NCI-H2171 treated with DMSO at 0.1 percent for 48 hours (cell line): ENCODE results near the gene SYNGR3.
A peak's percentile ranks its signal among the peaks of the same experiment; 100 is the strongest.

Experiments
- DNase-seq: peaks from one replicate; lab custom pipeline; 2025; lab: John Stamatoyannopoulos, UW

Gene SYNGR3

DNA sequence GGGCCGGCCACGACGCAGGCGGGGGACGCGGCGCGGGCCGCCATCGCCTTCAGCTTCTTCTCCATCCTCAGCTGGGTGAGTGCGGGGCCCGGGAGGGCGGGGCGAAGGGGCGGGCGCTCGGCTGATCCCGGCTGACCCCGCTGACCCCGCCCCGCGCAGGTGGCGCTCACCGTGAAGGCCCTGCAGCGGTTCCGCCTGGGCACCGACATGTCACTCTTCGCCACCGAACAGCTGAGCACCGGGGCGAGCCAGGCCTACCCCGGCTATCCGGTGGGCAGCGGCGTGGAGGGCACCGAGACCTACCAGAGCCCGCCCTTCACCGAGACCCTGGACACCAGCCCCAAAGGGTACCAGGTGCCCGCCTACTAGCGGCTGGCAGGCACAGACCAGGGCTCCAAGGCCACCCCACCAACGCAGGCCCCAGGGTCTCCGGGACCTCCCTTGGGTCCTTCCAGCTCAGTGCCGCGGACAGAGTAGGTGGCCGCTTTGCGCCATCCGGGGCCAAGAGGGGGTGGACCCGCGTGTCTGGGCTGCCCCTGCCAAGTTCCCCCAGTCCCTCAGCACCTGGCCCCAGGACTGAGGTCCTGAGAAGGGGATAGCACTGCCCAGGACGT, 3.0 kb downstream of the SYNGR3 start:
- DNase-seq, result no peak

- no peak for DNase-seq
Observed at GRCh38 chr16:1993731-1994131, 4.0 kb downstream of the SYNGR3 start.

DNA sequence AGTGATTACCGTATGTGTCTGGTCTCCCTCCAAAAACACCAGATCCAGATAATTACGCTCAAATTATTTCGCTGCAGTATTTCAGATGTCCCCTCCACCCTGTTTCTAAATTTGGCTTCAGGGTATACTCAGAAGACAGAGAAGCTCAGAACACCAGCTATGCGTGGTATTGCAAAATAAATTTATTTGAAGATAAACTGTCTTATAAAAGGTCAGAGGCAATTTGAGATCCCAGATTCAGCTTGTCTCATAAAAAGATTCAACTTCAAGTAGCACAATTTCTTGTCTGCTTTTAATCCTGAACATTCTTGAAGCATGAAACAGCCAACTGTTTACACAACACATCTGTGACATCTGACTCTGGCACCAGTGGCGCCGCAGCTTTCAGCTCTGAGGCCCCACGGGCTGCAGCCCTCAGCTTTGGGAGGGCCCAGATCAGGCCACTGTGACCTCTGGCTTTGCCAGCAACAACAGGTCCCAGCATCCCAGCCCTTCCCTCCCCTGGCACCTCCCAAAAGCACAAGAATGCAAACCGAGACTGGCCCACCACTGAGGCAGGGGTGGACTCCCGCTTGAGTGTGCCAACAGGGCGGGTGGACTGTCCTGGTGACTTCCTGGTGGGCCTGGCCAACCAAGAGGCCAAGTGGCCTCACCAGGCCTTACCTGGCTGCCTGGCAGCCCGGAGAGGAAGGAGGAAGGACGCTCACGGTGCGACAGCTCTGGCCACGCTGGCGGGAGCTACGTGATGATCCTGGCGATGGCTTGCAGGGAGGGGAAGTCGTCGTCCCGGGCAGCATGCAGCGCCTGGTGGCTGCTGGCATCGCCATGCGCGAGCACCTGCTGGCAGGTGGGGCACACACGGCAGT, 8.0 kb downstream of the SYNGR3 start:
- DNase-seq, result no peak

DNA sequence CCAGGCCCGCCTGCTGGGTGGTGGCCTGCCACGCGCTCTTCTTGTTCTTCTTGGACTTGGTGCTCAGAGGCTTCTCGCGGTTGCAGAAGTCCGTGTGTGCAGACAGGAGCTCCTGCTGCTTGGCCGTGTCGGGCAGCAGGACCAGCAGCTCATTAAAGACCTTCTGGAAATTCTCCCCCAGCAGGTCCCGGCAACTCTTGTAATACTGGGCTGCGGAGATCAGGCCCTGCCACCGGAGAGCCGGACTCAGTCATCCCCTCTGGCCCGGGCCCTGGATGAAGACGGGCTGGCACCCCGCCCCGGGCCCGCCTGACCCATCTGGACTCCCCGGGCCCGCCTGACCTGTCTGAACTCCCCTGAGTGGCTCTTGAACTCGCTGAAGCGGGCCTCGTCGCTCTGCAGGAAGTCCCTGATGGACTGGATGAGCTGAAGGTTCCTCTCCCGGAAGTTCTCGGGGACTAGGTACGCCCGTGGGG, 8.6 kb downstream of the SYNGR3 start:
- DNase-seq, result no peak

- no peak for DNase-seq
Observed at GRCh38 chr16:1998852-1999801, 9.4 kb downstream of the SYNGR3 start.

- no peak for DNase-seq
Observed at GRCh38 chr16:1999866-2000514, 10.2 kb downstream of the SYNGR3 start.

DNA sequence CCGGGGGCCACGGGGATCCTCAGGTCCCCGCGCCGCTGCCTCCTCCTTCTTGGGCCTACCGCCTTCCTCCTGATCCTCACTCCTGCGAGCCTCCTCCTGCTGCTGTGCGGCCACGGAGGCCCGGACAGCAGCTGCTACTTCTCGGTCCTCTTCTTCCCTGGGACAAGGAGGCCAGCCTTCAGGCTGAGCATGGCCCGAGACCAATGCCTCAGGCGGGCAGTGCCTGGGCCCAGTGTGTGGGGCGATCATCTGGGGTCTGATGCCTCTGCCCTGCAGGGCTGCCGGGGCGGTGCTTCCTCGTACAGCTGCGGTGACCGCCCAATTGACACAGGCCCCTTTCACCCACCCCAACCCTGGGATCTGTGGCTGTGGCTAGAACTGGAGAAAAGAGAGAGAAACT, 11.3 kb downstream of the SYNGR3 start:
- DNase-seq, result no peak

GRCh38 chr16:2001456-2002355, 11.9 kb downstream of the SYNGR3 start:
- no peak for DNase-seq

GRCh38 chr16:2002406-2003230, 12.8 kb downstream of the SYNGR3 start:
- DNase-seq, result no peak

GRCh38 chr16:2003231-2003826, 13.6 kb downstream of the SYNGR3 start:
- DNase-seq, result no peak

GRCh38 chr16:2003827-2004641, 14.3 kb downstream of the SYNGR3 start:
- DNase-seq, result peak; percentile 94

DNA sequence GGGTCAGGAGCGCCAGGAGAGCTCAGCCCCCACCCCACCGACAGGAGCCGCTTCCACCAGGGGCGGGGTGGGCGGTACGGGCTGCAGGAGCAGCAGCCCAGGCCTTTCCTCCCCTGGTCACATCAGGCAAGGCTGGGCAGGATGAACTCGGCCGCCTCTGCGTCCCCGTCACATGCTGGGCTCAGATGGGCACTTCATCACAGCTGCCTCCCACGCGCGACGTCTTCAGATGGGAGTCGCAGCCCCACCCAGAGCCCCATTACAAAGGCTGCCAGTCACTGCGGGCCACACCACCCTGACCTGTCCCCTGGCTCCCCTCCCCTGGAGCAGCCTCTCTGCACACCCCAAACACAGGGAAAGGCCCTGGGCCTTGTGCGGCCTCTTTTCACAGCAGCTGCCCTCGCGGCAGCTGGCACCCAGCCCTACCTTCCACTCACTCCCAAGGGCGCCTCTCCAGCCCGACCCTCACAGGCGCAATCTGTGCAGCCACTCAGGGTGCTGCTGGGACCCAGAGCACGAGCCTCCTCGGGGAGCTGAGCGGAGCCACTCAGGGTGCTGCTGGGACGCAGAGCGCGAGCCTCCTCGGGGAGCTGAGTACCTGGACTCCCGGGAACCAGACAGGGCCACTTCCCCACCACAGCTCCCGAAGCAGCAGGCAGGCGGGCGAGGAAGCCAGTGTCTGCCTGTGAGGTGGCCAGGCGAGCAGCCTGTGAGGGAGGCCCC, 15.2 kb downstream of the SYNGR3 start:
- peak; percentile 60 for DNase-seq

DNA sequence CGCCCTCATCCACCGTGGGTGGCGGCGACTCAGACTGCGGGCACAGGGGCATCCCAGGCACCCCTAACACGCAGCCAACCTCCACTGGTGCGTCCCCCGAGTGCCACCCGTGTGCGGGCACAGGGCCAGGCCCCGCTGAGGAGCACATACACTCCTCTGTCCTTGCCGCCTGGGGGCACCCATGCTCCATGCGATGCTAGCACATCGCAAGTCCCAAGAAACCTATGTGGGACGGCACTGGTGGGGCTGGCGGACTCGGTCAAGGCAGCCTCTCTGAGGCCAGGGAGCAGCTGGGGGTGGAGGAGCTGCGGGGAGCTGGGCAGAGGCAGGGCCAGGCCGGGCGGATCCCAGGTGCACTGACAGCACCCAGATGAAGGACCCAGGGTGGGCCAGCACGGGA, 15.9 kb downstream of the SYNGR3 start:
- DNase-seq, result peak; percentile 29

DNA sequence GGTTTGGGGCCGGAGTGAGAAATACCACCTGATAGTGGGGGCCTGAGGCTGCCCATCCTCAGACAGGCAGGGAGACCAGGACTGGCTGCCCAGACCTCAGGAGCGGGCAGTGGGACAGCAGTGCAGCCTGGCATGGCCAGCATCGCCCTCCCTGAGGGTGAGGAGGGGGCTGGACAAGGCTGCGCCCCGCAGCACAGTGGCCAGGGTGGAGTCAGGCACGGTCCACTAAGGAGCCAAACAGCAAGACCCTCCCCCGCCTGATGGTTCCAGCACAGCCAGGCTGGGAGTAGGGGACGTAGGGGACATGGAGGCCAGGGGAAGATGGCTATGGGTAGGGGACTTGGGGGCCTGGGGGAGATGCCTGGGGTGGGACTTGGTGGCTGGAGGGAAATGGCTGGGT, 16.5 kb downstream of the SYNGR3 start:
- no peak for DNase-seq

GRCh38 chr16:2007081-2007836, 17.5 kb downstream of the SYNGR3 start:
- DNase-seq, result no peak

- DNase-seq, result peak; percentile 3
Observed at GRCh38 chr16:2008009-2008526, 18.3 kb downstream of the SYNGR3 start.

DNA sequence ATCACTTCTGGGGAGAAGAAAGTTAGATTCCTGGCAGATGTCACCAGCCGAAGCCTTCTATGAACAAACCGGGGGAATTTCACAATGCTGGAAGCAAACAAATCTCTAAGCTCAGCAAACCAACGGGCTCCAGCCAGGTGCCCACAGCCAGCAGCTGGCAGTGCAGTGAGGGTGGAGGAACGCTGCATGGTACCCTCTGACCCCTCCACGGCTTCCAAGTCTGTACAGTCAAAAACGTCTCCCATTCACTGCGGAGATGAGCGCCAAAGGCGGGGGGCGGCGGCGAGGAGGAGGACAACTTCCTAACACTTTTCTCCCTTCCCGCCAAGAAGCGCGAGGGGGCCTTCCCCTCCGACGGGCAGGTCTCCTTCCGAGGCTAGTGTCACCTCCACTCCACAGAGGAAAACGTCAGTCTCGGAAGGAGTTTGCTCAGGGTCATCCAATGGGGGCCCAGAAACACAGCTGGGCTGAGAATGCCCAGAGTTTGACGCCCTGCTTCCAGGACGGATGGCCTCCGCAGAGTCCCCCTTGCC, 18.9 kb downstream of the SYNGR3 start:
- DNase-seq, result no peak
